GM21526 (cell line): Measurements from ENCODE around the gene PIBF1.
"Not testable (repeated sequence)": the region's sequence is repeated elsewhere in the genome, so short reads cannot be mapped to it uniquely, and the experiment has no call there.

Experiments used
- ATAC-seq: cut with Tn5 transposase; IDR thresholded peaks from one replicate; pipeline ENCODE4 v1.9.1; 2021; ENCODE audit warnings: moderate library complexity; ENCODE audit not compliant: unreplicated experiment, low FRiP score

PIBF1 gene

DNA sequence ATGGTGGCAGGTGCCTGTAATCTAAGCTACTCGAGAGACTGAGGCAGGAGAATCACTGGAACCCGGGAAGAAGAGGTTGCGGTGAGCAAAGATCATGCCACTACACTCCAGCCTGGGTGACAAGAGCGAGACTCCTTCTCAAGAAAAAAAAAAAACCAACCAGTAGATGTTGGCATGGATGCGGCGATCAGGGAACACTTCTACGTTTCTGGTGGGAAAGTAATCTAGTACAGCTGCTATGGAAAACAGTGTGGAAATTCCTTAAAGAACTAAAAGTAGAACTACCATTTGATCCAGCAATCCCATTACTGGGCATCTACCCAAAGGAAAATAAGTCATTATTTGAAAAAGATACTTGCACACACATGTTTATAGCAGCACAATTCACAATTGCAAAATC lies 119.6 kb downstream of the PIBF1 start:
- ATAC-seq = not testable (repeated sequence)

DNA sequence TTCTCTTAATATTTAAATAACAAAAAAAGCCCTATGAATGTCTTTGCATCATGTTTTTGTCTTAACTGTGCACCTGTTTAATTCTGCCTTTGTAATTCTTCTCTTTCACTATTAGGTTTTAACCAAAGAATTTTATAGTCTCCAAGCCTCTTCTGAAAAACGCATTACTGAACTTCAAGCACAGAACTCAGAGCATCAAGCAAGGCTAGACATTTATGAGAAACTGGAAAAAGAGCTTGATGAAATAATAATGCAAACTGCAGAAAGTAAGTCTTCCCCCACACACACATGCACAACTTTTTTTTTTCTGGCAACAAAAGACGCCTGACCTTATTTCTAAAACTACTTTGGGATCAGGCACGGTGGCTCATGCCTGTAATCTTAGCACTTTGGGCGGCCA lies 126.5 kb downstream of the PIBF1 start:
- no peak for ATAC-seq

DNA sequence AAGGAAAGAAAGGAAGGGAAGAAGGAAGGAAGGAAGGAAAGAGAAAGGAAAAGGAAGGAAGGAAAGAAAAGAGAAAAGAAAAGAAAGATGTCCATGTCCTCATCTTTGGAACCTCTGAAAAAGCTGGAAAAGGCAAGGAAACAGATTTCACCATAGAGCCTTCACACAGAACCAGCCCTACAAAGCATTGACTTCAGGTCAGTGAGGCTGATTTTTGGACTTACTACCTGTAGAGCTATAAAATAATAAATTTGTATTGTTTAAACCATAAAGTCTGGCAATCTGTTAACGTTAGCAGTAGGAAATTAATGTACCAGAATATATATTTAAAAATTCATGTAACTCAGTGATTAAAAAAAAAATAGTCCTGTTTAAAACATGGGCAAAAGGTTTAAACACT lies 130.0 kb downstream of the PIBF1 start:
- ATAC-seq = no peak

DNA sequence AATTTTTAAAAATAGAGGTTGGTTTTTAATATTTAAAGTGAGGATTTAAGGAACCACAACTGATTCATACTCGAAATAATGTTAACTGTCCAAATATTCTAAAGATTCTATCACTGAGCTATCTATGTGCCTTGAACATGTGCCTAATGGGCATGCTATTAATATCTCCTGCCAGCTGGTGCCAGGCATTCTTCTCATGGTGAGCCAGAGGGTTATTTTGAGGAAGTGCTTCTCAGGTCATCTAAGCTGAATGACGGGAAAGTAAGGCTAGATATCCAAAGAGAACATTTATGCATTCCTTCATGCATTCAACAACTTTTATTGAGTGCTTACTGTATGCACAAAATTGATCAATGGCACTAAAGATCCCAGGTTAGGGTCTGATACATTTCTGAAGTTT lies 138.2 kb downstream of the PIBF1 start:
- ATAC-seq = no peak

DNA sequence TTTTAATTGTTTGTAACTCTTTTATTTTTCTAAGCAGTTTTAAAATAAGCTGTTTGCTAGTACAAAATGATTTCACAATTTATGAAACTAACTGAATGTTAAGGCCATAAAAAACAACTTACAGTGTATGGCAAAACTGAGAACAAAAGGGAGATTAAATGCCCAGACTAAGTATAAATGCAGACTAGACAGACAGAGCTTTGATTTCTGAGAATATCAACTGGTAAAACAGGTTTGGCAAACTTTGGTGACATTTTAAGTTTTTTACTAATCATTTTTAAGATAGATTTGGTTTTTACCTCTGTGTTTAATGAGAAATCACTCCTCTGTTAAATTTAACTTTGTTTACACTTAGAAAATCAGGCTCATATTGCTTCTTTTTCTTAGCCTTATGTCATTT lies 149.4 kb downstream of the PIBF1 start:
- ATAC-seq = no peak

DNA sequence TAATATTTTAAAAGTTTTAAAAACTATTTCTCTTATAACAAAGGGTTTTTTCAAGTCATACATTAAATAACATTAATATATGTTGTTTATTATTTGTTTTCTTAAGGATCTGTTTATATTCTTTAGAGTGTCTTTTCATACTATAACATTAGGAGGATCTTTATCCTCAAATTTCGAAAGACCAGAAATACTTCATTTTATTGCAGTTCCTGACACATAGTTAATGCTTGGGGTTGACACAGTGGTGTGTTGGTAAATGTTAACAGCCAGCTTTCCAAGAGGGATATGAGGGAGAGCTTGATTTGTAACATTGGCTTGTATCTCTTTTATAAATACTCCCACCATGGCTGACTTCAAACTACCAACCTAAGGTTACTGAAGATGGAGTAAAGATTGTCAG lies 150.3 kb downstream of the PIBF1 start:
- no peak for ATAC-seq

DNA sequence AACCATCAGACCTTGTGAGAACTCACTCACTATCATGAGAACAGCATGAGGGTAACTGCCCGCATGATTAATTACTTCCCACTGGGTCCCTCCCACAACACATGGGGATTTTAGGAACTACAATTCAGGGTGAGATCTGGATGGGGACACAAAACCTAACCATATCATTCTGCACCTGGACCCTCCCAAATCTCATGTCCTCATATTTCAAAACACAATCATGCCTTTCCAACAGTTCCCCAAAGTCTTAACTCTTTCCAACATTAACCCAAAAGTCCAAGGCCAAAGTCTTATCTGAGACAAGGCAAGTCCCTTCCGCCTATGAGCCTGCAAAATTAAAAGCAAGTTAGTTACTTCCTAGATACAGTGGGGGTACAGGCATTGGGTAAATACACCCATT lies 164.3 kb downstream of the PIBF1 start:
- ATAC-seq = not testable (repeated sequence)

DNA sequence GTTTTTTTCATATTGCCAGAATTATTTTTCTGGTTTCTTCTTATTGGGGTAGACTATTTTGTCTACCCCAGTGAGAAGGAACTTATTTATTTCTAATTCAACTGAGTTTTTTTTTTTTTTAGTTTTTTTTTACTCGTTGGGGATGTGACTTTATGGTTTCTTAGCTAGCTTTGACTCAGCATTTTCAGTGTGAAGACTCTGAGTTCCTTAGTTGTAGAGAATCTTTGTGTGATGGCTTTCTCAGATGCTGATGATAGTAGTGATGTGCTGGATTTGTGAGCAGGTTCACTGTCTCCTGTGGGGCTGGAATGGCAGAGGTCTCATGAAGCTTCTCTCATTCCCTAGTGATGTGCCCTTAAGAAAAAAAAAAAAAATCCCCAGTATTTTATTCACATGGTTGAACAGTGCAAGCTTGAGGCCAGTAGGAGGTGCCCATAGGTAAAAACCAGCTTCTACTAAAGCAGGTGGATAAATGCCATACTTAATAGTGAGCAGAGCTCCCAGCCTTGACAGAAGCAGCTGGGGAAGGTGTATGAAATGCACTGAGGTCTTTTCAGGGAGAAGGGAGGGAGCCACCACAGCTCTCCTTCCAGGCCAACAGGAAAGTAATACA lies 170.7 kb downstream of the PIBF1 start:
- no peak for ATAC-seq

DNA sequence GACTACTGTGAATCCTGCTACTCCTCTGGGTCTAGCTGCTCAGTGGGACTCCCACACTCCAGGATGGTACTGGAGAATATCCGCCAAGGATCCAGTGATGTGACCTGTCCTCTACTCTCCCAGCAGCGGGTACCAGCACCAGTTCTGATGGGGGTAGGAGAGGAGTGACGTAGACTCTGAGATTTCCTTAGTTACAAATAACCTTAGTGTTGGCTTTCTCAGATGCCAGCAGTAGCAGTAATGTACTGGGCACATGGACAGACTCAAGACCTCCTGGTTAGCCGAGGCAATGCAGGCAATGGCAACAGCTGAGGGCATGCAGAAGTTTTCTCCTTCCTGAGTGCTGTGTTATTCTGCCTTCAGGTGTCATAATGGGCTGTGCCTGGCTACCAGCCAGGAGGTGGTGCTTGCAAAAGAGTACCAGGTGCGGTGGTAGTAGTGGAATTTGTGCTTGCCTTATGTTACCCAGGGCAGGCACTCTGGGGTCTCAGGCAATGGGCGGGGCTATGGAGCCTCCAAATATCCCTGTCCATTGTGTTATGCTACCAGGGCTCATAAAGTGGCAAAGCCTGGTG lies 171.5 kb downstream of the PIBF1 start:
- ATAC-seq = no peak

DNA sequence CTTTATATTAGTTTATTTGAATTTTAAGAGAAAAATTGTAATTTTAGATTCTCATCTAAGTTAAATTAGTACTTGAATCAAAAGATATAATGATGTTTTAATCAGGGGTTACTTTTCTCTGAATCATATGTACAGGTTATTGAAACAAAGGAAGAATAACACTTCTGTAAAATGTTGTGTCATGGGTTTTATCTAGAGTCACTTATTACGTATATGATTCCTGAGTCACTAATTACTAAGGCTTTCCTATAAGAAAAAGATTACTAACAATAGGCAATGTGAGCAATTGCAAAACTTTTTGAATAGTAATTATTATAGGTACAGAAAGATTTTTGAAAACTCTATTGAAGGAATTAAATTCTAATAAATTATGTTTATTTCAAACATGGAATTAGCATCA lies 177.7 kb downstream of the PIBF1 start:
- no peak for ATAC-seq

DNA sequence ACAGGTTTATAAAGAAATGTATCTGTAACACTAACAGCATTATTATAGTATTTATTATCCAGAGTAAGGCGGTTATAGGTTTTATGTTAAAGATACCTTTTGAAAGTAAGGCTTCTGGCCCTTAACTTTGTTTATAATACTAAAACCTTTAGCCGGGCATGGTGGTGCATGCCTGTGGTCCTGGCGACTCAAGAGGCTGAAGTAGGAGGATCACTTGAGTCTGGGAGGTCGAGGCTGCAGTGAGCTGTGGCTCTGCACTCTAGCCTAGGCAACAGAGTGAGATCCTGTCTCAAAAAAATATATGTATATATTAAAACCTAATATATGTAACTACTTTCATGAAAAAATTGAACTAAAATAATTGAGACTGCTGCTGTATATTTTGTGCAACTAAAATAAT lies 178.2 kb downstream of the PIBF1 start:
- no peak for ATAC-seq

DNA sequence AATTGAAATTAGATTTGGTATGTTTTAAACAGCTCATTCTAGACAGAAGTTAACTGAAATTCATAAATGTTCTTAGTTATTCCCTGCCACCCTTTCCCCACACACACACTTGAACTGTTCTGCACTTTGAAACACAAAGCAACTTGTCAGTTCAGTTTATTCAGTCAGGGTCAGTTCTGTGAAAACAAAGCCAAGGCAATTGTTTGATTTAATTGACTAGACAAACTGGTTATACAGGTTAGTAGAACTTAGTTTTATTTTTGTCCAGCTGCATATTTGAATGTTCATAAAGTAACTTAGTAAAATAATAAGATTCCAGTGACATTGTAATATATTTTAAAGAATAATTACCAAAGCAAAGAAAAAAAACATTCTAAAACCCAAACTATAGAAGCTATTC lies 178.6 kb downstream of the PIBF1 start:
- no peak for ATAC-seq

DNA sequence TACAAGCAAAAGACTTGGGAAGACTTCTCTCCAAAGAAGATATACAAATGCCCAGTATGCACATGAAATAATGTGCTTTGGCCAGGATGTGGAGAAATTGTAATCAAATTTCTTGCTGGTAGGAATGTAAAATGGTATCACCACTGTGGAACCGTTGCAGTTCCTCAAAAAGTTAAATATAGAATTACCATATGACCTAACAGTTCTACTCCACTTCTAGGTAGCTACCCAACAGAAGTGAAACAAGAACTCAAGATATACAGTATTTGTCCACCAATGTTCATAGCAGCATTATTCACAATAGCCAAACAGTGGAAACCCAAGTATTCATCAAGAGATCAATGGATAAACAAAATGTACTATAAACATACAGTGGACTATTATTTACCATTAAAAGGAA lies 181.8 kb downstream of the PIBF1 start:
- no peak for ATAC-seq

DNA sequence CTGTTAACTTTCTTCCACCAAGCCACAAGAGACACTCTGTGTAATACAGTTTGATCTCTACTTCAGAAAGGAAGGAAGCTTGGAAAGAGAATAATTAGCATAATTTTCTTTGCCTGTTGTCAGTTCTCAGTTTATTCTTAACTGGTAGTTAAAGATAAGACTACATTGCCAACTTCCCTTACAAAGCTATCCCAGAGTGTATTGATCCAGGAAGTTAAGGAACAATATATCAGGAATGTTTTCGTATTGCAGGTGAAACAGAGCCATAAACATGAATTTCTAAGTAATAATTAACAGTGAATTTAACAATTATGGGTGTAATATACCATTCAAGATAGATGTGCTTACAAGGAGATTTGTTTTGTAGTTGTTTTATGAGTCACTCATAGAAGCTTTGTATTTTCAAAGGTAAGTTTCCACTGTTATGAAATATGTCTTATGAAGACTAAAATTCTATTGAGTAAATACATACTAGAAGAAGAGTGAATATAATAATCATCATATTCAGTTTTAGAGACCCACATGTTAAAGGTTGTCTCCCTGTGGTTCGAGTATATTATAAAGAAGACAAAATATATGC lies 188.5 kb downstream of the PIBF1 start:
- no peak for ATAC-seq

DNA sequence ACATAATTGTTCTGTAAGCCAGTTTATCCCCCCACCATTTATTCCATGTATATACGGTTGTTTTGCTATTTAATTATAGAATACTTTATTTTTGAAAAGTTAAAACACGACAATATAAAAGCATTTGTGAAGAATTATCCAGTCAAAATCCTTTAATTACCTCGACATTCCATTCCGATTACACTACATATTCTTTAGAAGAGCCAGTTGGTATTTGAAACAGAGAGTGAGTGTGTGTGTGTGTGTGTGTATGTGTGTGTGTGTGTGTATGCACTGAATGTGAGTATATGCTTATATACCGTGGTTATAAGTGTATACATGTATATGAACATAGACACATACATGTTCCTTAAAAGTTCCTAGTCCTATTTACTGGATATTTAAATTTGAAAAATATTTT lies 189.0 kb downstream of the PIBF1 start:
- no peak for ATAC-seq

DNA sequence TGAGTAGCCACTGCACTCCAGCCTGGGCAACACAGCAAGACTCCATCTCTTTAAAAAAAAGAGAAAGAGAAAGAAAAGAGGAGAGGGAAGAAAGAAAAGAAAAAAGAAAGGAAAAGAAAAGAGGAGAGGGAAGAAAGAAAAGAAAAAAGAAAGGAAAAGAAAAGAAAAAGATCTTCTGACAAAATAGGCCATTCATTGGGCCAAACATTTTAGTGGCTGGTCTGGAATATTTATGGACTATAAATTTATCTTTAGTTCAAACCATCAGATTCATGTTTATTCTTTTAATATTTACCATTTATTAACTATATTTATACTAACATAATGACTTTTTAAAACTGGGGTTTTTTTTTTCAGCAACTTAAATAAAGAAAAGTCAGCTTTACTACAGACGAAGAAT lies 191.3 kb downstream of the PIBF1 start:
- no peak for ATAC-seq

DNA sequence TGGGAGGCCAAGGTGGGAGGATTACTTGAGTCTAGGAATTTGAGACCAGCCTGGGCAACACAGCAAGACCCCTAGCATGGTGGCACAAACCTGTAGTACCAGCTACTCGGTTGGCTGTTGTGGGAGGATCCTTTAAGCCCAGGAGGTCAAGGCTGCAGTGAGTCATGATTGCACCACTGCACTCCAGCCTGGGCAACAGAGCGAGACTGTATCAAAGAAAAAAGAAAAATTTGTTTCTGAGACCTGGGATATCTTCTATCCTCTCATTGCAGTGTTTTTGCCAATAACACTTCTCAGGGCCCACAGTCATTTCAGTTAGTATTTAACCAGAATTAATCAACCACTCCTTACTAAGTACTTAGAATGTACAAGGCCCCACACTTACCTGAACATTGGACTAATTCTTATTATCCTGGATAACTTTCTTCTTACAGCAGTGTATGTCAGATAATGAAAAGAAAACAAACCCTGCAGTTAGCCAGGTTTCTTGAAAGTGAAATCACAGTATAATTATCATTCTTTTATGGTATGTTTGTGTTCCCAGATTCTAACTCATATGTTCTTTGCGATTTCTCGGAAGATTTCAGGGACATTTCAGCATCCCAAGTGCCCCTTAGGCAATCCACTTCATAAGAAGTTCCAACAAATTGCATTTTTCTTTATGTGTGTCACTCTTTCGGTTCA lies 201.3 kb downstream of the PIBF1 start:
- ATAC-seq = no peak

DNA sequence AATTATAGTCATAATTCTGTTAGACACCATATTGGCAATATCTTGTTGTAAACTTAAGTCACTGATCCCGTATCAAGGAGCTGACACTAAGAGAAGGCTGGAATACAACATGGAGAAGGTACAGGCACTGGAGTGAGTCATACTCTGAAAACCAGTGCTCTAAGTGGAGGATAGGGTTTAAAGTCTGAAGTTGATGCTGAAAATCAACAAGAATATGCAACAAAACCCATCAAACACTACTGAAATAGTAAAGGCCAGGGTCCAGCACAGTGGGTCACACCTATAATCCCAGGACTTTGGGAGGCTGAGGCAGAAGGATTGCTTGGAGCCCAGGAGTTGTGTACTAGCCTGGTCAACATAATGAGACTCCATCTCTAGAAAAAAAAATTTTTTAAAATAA lies 203.7 kb downstream of the PIBF1 start:
- no peak for ATAC-seq

DNA sequence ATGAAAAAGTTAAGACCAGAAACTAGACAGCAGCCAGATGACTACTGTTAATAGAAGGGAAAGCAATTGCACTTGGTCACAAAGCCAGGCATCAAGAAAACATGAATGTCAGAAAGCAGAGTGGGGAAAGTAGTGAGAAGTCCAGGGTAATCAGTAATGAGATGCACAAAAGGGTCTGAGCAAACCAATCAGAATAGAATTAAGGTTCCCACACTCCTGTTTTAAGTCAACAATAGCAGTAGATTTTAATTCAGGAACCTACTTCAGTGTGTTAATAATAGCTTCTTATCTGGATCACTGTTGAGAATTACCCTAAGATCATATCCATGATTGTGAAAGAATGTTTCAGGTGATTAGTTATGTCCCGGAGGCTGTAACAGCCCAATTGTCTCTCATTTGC lies 204.3 kb downstream of the PIBF1 start:
- no peak for ATAC-seq

DNA sequence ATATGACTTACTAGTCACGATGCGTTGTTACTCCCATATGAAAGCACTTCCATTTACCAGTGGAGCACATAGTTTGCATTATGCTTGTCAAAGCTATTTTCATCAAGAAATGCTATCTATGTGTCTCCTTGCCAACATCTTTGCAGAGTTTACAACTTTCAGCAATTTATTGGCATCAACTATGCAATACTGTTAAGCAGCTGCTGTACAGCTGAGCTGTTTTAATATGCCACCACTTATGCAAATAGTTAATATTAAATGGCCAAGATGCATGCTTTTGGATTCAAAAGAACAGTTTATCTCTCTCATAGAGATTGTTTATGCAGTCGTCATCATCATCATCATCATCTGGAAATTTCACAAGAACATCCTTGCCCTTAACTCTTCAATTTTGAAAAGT lies 209.0 kb downstream of the PIBF1 start:
- no peak for ATAC-seq

DNA sequence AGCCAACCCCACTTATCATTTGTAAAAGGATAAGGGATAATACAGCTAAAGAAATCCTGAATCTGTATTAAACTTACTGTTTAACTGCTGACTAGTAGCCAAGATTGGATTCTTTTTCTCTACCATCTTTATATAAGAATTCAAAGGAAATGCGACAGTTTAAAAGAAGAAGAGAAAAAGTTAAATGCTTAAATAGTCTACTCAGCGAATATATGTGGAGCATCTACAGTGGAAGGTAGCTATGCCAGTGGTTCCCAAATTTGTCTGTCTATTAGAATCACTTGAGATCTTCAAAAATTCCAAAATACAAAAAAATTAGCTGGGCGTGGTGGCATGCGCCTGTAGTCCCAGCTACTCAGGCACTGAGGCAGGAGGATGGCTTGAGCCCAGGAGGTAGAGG lies 216.1 kb downstream of the PIBF1 start:
- no peak for ATAC-seq
